B cell (primary cell): ENCODE results near the gene SIGMAR1. TPM values are rescaled to one million over a fixed set of nuclear protein-coding genes. Genes with fewer than 3 reads are reported as not detected.

Source experiments
- ATAC-seq: fragments of 200-7000 bp; cut with Tn5 transposase; one replicate; pipeline ENCODE4 v1.10.0; 2021; ENCODE audit warnings: low read depth, mild to moderate bottlenecking, moderate number of reproducible peaks, moderate library complexity
- CTCF ChIA-PET: fragments of 350-600 bp; sonication (Branson Sonifier 250); formaldehyde crosslinking; loops from one replicate; lab custom pipeline; 2021; ENCODE audit warnings: antibody characterized with exemption, inconsistent platforms; lab: Charles Lee
- POLR2A ChIA-PET: fragments of 350-600 bp; sonication (Branson Sonifier 250); formaldehyde crosslinking; loops from one replicate; lab custom pipeline; 2021; ENCODE audit warnings: antibody characterized with exemption; lab: Charles Lee
- DNase-seq: peaks from one replicate; pipeline ENCODE4 v3.0.0; 2013
- H2AFZ ChIP-seq: 2 replicates; pipeline ENCODE4 v1.6.1; 2012; ENCODE audit warnings: mild to moderate bottlenecking, low read depth, low read length; ENCODE audit not compliant: insufficient read depth, poor library complexity, severe bottlenecking
- H3K27ac ChIP-seq, 2 donors: 1 replicate in 1 of 2; 2 replicates in 1 of 2; pipeline ENCODE4 v1.5.1; 2012 to 2013; ENCODE audit warnings: low read length in 2 of 2, mild to moderate bottlenecking in 2 of 2, moderate library complexity in 1 of 2
- H3K27me3 ChIP-seq, 4 experiments: fragments of 200-600 bp in 1 of 4; sonication (generic) in 1 of 4; replicated peaks in 1 of 4; 1 replicate in 2 of 4; 2 replicates in 2 of 4; pipeline versions ENCODE4 v1.6.1 to v1.7.0; 2013 to 2016; ENCODE audit warnings: low read length in 3 of 4, mild to moderate bottlenecking in 2 of 4, mixed read lengths in 1 of 4, moderate library complexity in 1 of 4; ENCODE audit not compliant: insufficient read depth in 4 of 4, control insufficient read depth in 3 of 4; ENCODE audit errors: control extremely low read depth in 1 of 4
- H3K36me3 ChIP-seq, 2 experiments: replicated peaks in 1 of 2; 1 replicate in 1 of 2; 2 replicates in 1 of 2; pipeline versions ENCODE4 v1.6.1 to v1.7.1; 2013; ENCODE audit warnings: low read length in 1 of 2; ENCODE audit not compliant: insufficient read depth in 2 of 2, control insufficient read depth in 1 of 2; ENCODE audit errors: control extremely low read depth in 1 of 2, extremely low read depth in 1 of 2
- H3K4me1 ChIP-seq, 2 donors: fragments of 200-600 bp in 1 of 2; sonication (generic) in 1 of 2; 1 replicate in 1 of 2; 2 replicates in 1 of 2; pipeline versions ENCODE4 v1.5.1 to v1.6.1; 2013 to 2017; ENCODE audit warnings: low read length in 2 of 2; ENCODE audit not compliant: control insufficient read depth in 2 of 2, insufficient read depth in 2 of 2
- H3K4me2 ChIP-seq: replicated peaks from 2 replicates; pipeline ENCODE3; 2012; ENCODE audit warnings: mild to moderate bottlenecking, low read depth, low read length; ENCODE audit not compliant: poor library complexity, severe bottlenecking
- H3K4me3 ChIP-seq, 5 experiments: fragments of 200-600 bp in 1 of 5; sonication (generic) in 1 of 5; 1 replicate in 3 of 5; 2 replicates in 2 of 5; pipeline versions ENCODE4 v1.5.1 to v1.7.0; 2011 to 2016; ENCODE audit warnings: low read length in 4 of 5, mild to moderate bottlenecking in 4 of 5, low read depth in 2 of 5, control low read depth in 1 of 5, moderate library complexity in 1 of 5; ENCODE audit not compliant: insufficient read depth in 1 of 5; ENCODE audit errors: control extremely low read depth in 1 of 5, extremely low read depth in 1 of 5
- H3K79me2 ChIP-seq: fragments of 200-600 bp; sonication (generic); one replicate; pipeline ENCODE4 v1.6.0; 2016; ENCODE audit warnings: low read length; ENCODE audit not compliant: control insufficient read depth, insufficient read depth
- H3K9ac ChIP-seq: fragments of 200-600 bp; sonication (generic); 2 replicates; pipeline ENCODE4 v1.6.1; 2017; ENCODE audit warnings: mild to moderate bottlenecking, low read length, moderate library complexity
- H3K9me3 ChIP-seq, 3 donors: one replicate each; pipeline versions ENCODE4 v1.6.1 to v1.7.1; 2013; ENCODE audit warnings: low read length in 2 of 3; ENCODE audit not compliant: control insufficient read depth in 2 of 3, insufficient read depth in 1 of 3; ENCODE audit errors: control extremely low read depth in 1 of 3
- H4K20me1 ChIP-seq: 2 replicates; pipeline ENCODE4 v1.6.0; 2012; ENCODE audit warnings: mild to moderate bottlenecking, low read length; ENCODE audit not compliant: insufficient read depth, control insufficient read depth, poor library complexity, severe bottlenecking
- H3K27ac Mint-ChIP-seq: one replicate; pipeline ENCODE4 v1.8.0; 2021; ENCODE audit warnings: mixed read lengths
- H3K27me3 Mint-ChIP-seq: one replicate; pipeline ENCODE4 v1.8.0; 2021; ENCODE audit warnings: mixed read lengths
- H3K4me1 Mint-ChIP-seq: one replicate; pipeline ENCODE4 v1.8.0; 2021; ENCODE audit warnings: mixed read lengths
- H3K4me3 Mint-ChIP-seq: one replicate; pipeline ENCODE4 v1.8.0; 2021; ENCODE audit warnings: mixed read lengths
- H3K9me3 Mint-ChIP-seq: one replicate; pipeline ENCODE4 v1.8.0; 2022; ENCODE audit warnings: mixed read lengths; ENCODE audit not compliant: insufficient read depth
- CTCF ChIP-seq: fragments of 200-600 bp; IDR thresholded peaks from one replicate; pipeline ENCODE4 v1.8.0; 2022; ENCODE audit warnings: antibody characterized with exemption, mild to moderate bottlenecking
- EZH2 ChIP-seq: IDR thresholded peaks from 2 replicates; pipeline ENCODE4 v1.6.1; 2012; ENCODE audit warnings: borderline replicate concordance, low read depth, mild to moderate bottlenecking, moderate library complexity, low read length; ENCODE audit not compliant: insufficient read depth, poor library complexity, severe bottlenecking
- WGBS: methylation state at CpG from one replicate; pipeline ENCODE4 v1.1.5; 2013; ENCODE audit warnings: missing lambda C conversion rate; ENCODE audit not compliant: insufficient coverage; 5-methylcytosine and 5-hydroxymethylcytosine counted together
- intact Hi-C: fragments of 100-400 bp; cut with micrococcal nuclease; formaldehyde crosslinking; loops from one replicate; pipeline ENCODE4 v1.10.0; 2022
- polyA plus RNA-seq: library from polyadenylated mRNA; depleted of rRNA; stranded (reverse); fragments of >200 nt; gene quantifications from 2 replicates; pipeline ENCODE4 v1.2.3, GENCODE V29; 2012
- total RNA-seq, 2 donors: library from RNA; stranded (reverse); fragments of 120-200 nt in 1 of 2; gene quantifications; 1 replicate in 1 of 2; 2 replicates in 1 of 2; pipeline versions ENCODE4 v1.2.3 to v1.2.4, GENCODE V29; 2013 to 2022

The SIGMAR1 gene
- total and polyA plus RNA-seq, 2 donors (not counting 1 experiment from before 2014, with no cell fraction given) = 21.4 to 30.7 TPM

GRCh38 chr9:34646211-34647083, 8.9 kb upstream of the SIGMAR1 start, which contains the start of gene GALT:
GALT (plus strand) TSS chr9:34646675; CDS start chr9:34646705, 30 bp downstream.
- no peaks in the 10 kb centered on the region for H3K9me3 ChIP-seq
- peak; percentile 97 for ATAC-seq
- peaks cover 28% of the 10 kb centered on the region for H3K4me1 Mint-ChIP-seq

More at GRCh38 chr9:34646211-34647083, 8.9 kb upstream of the SIGMAR1 start, which contains the start of gene GALT:
- Histone ChIP-seq H2AFZ (peak within 1 kb of the TSS; percentile 90), H3K4me1 (peaks cover 16 to 17% of the 10 kb centered on the region in 2 donors), H3K27ac (peak within 1 kb of the TSS; percentile 47 to 64), H3K4me3 (peak within 1 kb of the TSS; percentile 79 to 98 (median 87)), H3K27me3 (no peaks in the 10 kb centered on the region), H3K36me3 (peaks cover 0 to 18% of the 10 kb centered on the region in 2 experiments), H3K9ac (peak within 1 kb of the TSS; percentile 85), H3K4me2 (peak within 1 kb of the TSS; percentile 80), H4K20me1 (peaks cover 14% of the 10 kb centered on the region), H3K79me2 (peaks cover 19% of the 10 kb centered on the region)
- TF ChIP-seq CTCF = peak; percentile 62
- TF ChIP-seq EZH2 = no peak
- ChIA-PET POLR2A (interaction anchor here (1.2 to 2.8 kb wide), 6 partner anchors 9 to 34 kb away, joined by 3 to 31 read pairs (median 4); partner anchors contain the start of genes DCTN3, RPP25L and SIGMAR1), CTCF (interaction anchor here (0.9 to 3.3 kb wide), 11 partner anchors 9 to 243 kb away, joined by 3 to 36 read pairs (median 10); partner anchors contain the start of genes CCL27, DCTN3 and SIGMAR1)
- Mint-ChIP-seq H3K4me3 (peak within 1 kb of the TSS; percentile 97), H3K9me3 (no peaks in the 10 kb centered on the region), H3K27me3 (no peaks in the 10 kb centered on the region), H3K27ac (peak within 1 kb of the TSS; percentile 94)
- DNase-seq = peak; percentile 95
- 4% methylated on average over 42 of the region's 43 CpGs for WGBS
- intact Hi-C loops = loop anchor here (1.0 kb wide), 3 partner anchors 9 to 56 kb away; partner anchors contain the start of gene SIGMAR1
